HPDE6-E6E7 (cell line): ENCODE measurements around the gene MGLL.

Source experiments
- DNase-seq: peaks from one replicate; pipeline ENCODE4 v3.0.0; 2011; ENCODE audit warnings: missing footprints; ENCODE audit errors: extremely low spot score

The MGLL gene

GRCh38 chr3:127774647-127775046 lies 47.7 kb downstream of the MGLL start:
- DNase-seq: no peak

DNA sequence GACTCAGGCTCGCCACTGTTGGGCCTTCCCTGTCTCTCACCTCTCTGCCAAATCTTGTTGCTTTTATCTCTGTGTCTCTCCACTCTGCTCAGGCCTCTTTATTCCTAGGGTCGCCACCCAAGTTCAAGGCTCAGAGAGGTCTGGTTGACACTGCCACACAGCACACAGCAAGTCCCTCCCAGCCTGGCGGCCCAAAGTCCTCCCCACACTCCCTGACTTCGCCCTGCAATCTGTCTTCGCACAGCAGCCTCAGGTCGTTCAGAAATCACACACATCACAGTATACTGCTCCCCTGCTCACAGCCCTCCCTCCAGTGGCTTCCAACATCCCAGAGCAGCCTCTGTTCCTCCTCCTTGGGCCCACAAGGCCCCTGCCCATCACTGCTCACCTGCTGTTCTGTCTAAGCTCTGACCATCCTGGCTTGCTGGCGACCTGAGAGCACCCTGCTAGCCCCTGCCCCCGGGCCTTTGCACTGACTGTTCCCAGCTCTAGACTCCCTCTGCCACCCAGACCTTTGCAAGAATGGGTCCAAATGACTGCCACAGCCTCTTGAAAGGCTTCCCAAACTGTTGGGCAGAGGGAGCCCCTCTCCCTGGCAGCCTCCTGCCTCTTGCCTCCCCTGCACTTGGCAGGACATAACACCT lies 48.4 kb downstream of the MGLL start:
- DNase-seq: no peak

- DNase-seq: no peak
Observed at GRCh38 chr3:127772827-127773751, 49.2 kb downstream of the MGLL start.

GRCh38 chr3:127772273-127772672 lies 50.0 kb downstream of the MGLL start:
- no peak for DNase-seq

- DNase-seq: no peak
Observed at GRCh38 chr3:127771746-127772145, 50.6 kb downstream of the MGLL start.

DNA sequence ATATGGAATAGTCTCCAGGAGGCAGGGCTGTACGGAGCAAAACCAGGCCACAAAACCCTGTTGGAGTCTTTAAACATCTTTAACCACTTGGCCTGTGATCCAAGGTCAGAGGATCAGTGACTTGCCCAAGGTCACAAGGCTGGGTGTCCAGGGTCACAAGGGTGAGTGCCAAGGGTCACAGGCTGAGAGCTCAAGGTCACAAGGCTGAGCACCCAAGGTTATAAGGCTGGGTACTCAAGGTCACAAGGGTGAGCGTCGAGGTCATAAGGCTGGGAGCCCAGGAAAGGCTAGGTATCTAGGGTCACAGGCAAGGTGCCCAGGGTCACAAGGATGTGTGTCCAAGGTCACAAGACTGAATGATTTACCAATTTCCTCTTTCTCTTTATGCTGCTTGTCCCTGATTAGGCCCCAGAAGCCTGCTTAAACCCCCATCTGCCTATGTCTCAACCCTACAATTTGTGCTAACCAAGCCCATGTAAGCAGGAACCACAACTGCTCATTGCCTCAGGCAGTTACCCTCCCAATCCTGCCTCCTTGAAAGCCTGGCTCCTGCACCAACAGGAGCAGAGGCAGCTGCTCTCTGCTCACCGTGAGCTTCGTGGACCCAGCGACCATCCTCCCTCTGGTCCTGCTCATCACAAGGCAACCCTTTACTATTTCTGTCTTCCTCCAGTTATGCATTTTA lies 51.5 kb downstream of the MGLL start:
- DNase-seq: no peak

GRCh38 chr3:127769284-127770081 lies 52.8 kb downstream of the MGLL start:
- DNase-seq: no peak

DNA sequence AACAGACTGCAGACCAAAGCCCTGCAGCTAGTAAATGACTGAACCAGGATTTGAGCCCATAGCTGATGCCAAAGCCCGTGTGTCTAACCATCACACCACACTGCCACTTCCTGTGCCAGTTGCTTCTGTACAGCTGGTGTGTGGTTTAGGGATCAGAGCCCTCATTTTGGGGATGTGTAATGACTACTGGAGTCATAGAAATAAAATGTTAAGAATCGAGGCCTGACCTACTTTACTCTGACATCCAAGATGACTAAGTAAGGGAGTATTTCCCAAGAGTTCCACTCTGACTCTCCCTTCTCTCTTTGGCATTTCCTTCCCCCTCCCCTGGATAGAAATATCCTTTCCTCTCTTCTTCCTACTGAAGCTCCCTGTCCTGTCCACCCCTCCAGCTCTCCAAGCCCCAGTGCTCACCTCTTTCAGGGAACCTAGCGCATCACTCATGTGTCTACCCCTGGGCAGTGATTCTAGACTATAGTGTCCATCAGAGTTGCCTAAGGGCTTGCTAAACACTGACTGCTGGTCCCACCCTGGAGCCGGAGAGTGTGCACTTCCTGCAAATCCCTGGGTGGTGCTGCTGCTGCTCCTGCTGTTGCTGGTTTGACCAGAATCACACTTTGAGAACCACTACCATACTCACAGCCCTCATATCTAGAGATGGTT lies 53.8 kb downstream of the MGLL start:
- DNase-seq: peak; percentile 78

GRCh38 chr3:127767126-127767525 lies 55.2 kb downstream of the MGLL start:
- DNase-seq: no peak

DNA sequence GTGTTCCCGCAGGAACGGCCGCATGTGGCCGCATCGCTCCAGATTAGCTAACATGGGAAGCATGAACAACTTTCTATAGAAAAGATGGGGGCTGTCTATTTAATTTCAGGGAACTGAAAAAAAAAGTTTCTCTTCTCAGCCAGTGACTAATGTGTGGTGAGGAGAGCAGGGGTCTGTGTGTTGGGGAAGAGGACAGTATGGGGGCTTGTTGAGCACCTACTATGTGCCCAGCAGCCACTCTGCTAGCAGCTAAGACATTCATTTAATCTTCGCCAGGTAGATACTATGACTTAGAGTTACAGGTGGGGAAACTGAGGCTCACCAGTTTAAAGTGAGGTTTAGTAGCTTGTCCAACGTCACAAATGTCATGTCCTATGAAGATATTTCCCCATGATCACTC lies 56.6 kb downstream of the MGLL start:
- no peak for DNase-seq

GRCh38 chr3:127764841-127765362 lies 57.4 kb downstream of the MGLL start:
- DNase-seq: no peak

- no peak for DNase-seq
Observed at GRCh38 chr3:127764301-127764700, 58.0 kb downstream of the MGLL start.

DNA sequence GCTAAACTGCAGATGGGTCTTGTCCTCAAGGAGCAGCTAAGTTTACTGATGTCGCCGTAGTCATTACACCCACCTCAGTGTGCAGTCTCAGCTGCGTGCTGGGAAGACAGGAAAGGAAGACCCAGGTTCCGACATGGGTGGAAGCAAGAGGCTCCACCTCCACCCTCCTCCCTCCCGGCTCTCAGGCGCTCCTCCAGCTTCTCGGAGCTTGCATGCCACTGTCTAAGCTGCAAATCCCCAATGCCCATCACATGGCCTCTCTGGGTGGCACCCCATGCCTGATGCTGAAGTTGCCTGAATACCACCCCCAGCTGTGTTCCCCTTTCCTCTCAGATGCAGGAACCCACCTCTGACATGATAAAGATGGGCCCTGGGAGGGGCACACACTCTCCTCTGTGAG lies 58.5 kb downstream of the MGLL start:
- DNase-seq: no peak

- no peak for DNase-seq
Observed at GRCh38 chr3:127763337-127763736, 59.0 kb downstream of the MGLL start.

DNA sequence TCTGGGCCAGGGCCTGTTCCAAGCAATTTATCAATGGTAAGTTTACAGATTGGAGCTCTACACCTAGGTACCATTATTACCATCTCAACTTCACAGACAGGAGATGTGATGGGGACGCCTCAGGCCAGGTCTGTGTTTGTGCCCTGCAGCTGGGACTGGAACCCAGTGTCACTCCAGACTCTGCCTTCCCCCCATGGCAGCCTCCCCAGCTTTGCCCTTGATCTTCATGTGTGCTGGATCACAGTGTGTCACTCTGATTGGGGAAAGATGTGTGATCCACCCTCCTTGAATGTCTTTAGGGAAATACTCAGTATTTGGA lies 59.6 kb downstream of the MGLL start:
- DNase-seq: no peak

DNA sequence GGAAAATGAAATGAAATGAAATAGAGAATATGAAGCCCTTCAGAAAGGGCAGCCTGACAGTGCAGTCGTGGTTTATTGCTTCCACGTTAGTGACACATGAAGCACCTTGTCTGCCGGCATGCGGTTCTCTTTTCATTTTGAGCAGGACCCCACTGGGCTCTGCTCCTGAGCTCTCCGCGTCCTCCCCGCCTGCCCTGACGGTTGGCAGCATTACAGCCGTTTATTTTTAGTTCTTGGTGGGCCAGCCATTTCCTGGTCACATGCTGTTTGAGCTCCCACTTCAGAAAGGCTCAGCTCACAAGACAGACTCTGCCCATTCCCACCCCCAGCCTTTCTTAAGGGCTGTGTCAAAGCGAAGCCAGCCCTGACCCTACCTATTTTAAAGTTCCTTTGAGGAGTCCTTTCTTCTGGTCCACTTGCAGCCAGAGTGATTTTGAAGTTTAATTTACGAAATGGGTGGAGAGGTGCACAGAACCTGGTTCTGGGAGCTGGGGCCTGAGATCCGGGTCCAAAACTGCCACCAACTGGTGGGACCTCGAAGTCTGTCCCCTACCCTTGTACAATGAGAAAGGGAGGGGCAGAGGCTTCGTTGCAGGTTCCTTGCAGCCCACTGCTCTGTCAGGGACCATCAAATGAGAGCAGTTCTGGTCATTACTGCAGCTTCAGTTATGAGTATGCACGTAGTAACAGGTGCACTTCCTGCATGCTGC lies 60.1 kb downstream of the MGLL start:
- no peak for DNase-seq

DNA sequence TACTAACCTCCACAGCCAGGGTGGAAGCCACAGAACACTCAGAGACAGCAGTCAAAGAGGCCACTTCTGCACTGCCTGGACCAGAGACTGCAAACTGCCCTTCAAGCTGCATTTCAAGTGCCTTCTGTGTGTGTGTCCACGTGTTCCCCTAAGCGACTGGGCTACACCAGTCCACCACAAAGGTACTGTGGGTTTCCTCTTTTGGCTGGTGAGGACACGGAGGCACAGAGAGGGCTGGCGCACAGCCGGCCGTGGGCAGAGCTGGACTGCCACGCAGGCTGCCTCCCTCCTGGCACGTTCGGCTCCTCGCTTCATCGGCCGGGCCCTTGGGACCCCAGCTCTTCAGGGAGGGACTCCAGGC lies 60.9 kb downstream of the MGLL start:
- DNase-seq: no peak

GRCh38 chr3:127760791-127761440 lies 61.4 kb downstream of the MGLL start:
- no peak for DNase-seq

DNA sequence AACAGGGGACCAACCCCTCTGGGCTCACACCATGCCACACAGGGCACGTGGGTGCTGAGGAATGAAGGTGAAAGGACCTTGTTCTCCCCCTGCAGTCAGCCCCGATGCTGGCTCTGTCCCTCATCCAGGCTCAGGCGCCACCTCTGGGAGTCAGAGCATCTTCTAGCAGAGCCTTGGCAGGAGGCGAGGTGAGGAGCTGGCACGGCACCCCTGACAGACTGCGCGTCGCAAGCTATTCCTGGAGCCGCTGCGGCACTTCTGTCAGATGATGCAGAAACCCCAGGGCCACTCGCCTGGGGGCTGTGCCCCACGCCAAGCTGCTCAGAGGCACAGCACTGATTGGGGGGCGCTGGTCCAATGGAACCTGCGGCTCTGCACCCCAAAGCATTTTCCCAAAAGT lies 62.0 kb downstream of the MGLL start:
- no peak for DNase-seq

GRCh38 chr3:127759826-127760225 lies 62.5 kb downstream of the MGLL start:
- DNase-seq: no peak
